Gastrocnemius medialis (tissue), 4 donors: Measurements from ENCODE around the gene EZR.

Experiments
- POLR2A ChIP-seq, 2 donors: fragments of 450-650 bp; IDR thresholded peaks; one replicate each; pipeline ENCODE4 v1.6.1; 2017; ENCODE audit warnings: antibody characterized with exemption in 2 of 2, mild to moderate bottlenecking in 2 of 2, moderate library complexity in 2 of 2
- TF ChIP-seq, protein P1 (sequence below), 5 experiments: fragments of 450-650 bp in 3 of 5; fragments of 200-600 bp in 2 of 5; sonication (generic) in 2 of 5; IDR thresholded peaks in 4 of 5; conservative IDR thresholded peaks in 1 of 5; 1 replicate in 4 of 5; 2 replicates in 1 of 5; pipeline ENCODE4 v1.5.1; 2016 to 2019; ENCODE audit warnings: antibody characterized with exemption in 5 of 5, mild to moderate bottlenecking in 3 of 5, moderate library complexity in 3 of 5

DNA sequence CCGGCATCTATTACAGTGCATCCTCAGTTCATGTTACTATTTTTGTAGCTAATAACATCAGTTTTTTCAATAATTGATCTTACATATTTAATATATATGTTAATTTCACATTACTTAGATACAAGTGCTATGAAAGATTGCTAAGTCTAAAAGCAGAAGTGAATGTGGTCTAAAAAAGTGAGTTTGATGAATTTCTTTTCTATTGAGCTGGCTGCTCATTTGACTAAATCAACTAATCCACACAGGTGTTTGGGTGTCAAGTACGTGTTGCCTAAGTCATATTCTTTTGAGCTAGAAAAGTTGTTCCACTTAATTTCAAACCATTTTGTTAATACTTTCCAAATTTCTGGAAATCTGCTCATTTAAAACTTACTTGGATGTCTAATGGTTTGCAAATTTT is 46.6 kb upstream of the EZR start:
- no peak for TF ChIP-seq POLR2A (IDR thresholded peaks at IDR 0.05)
- TF ChIP-seq, protein P1, sequence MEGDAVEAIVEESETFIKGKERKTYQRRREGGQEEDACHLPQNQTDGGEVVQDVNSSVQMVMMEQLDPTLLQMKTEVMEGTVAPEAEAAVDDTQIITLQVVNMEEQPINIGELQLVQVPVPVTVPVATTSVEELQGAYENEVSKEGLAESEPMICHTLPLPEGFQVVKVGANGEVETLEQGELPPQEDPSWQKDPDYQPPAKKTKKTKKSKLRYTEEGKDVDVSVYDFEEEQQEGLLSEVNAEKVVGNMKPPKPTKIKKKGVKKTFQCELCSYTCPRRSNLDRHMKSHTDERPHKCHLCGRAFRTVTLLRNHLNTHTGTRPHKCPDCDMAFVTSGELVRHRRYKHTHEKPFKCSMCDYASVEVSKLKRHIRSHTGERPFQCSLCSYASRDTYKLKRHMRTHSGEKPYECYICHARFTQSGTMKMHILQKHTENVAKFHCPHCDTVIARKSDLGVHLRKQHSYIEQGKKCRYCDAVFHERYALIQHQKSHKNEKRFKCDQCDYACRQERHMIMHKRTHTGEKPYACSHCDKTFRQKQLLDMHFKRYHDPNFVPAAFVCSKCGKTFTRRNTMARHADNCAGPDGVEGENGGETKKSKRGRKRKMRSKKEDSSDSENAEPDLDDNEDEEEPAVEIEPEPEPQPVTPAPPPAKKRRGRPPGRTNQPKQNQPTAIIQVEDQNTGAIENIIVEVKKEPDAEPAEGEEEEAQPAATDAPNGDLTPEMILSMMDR (IDR thresholded peaks at IDR 0.05 in 4 of 5, conservative IDR thresholded peaks at IDR 0.05 in 1 of 5), result no peak
